ENCODE results near the gene GOLT1A.

GRCh38 chr1:204162494-204163074, 51.2 kb downstream of the GOLT1A start:
- no peak for TF ChIP-seq EZH2 (IDR thresholded peaks at IDR 0.05; ENCODE audit: low read length, missing control alignments)
- TF ChIP-seq CTCF (conservative IDR thresholded peaks at IDR 0.05 in 1 of 2, IDR thresholded peaks at IDR 0.05 in 1 of 2; ENCODE audit: low read depth in 1 of 2, low read length in 2 of 2) = peak; percentile 97 to 98
